GM18858 (cell line): Measurements from ENCODE around the gene BLID.

ENCODE experiments used
- ATAC-seq: cut with Tn5 transposase; IDR thresholded peaks from one replicate; pipeline ENCODE4 v1.9.1; 2021; ENCODE audit not compliant: unreplicated experiment

Gene BLID

GRCh38 chr11:122085264-122085663 is 30.8 kb downstream of the BLID start:
- ATAC-seq, result no peak

GRCh38 chr11:122082205-122082604 is 33.8 kb downstream of the BLID start:
- no peak for ATAC-seq

- ATAC-seq, result no peak
Measured at GRCh38 chr11:122081073-122081472, 34.9 kb downstream of the BLID start.

GRCh38 chr11:122077459-122077858 is 38.6 kb downstream of the BLID start:
- no peak for ATAC-seq

- no peak for ATAC-seq
Measured at GRCh38 chr11:122076512-122077120, 39.4 kb downstream of the BLID start.

GRCh38 chr11:122075016-122075415 is 41.0 kb downstream of the BLID start:
- no peak for ATAC-seq

- no peak for ATAC-seq
Measured at GRCh38 chr11:122074022-122074421, 42.0 kb downstream of the BLID start.

- no peak for ATAC-seq
Measured at GRCh38 chr11:122071709-122072202, 44.3 kb downstream of the BLID start.

- ATAC-seq, result no peak
Measured at GRCh38 chr11:122069707-122070360, 46.2 kb downstream of the BLID start.

GRCh38 chr11:122068837-122069236 is 47.2 kb downstream of the BLID start:
- no peak for ATAC-seq

- ATAC-seq, result no peak
Measured at GRCh38 chr11:122068141-122068540, 47.9 kb downstream of the BLID start.
